Lower leg skin (tissue), 4 donors: Measurements from ENCODE around the gene FKBP11. TPM values are rescaled to one million over a fixed set of nuclear protein-coding genes. Genes with fewer than 3 reads are reported as not detected.

Experiments used
- DNase-seq, 2 donors: peaks; one replicate each; pipeline ENCODE4 v3.0.0-alpha.2; 2019; ENCODE audit warnings: low spot score in 2 of 2
- H3K4me3 ChIP-seq: fragments of 200-600 bp; sonication (generic); 2 replicates; pipeline ENCODE4 v1.5.1; 2017; ENCODE audit warnings: mild to moderate bottlenecking, low read depth; ENCODE audit not compliant: poor library complexity, severe bottlenecking
- CTCF ChIP-seq, 3 donors: fragments of 450-650 bp; IDR thresholded peaks; one replicate each; pipeline ENCODE4 v1.5.1; 2016; ENCODE audit warnings: antibody characterized with exemption in 3 of 3, mild to moderate bottlenecking in 3 of 3, moderate library complexity in 2 of 3
- POLR2A ChIP-seq, 2 donors: fragments of 450-650 bp; IDR thresholded peaks; one replicate each; pipeline ENCODE4 v1.6.1; 2016 to 2017; ENCODE audit warnings: antibody characterized with exemption in 2 of 2, mild to moderate bottlenecking in 1 of 2, moderate library complexity in 1 of 2
- WGBS, 2 donors: methylation state at CpG; one replicate each; pipeline ENCODE4 v1.1.5; 2018; 5-methylcytosine and 5-hydroxymethylcytosine counted together
- intact Hi-C: fragments of 100-400 bp; cut with DNase I; formaldehyde crosslinking; loops from one replicate; pipeline ENCODE4 v1.15.0; 2023; ENCODE audit warnings: low total_unique reads
- total RNA-seq, 4 donors: library from RNA; depleted of rRNA; stranded (reverse); fragments of >200 nt; gene quantifications; one replicate each; pipeline ENCODE4 v1.1.0, GENCODE V29; 2016

FKBP11 gene
- total RNA-seq, 4 donors from 2014 or later, result 4.3 to 8.7 (median 7.9) TPM

- no peak for DNase-seq
- H3K4me3 ChIP-seq, result no peak overlapping the region
- intact Hi-C loops, result no loop called here
- WGBS, 2 donors, result 22 to 39% methylated on average over 9 to 10 of the region's 10 CpGs
- no peak for TF ChIP-seq POLR2A (IDR thresholded peaks at IDR 0.05)
- no peak for TF ChIP-seq CTCF (IDR thresholded peaks at IDR 0.05)
Observed at GRCh38 chr12:48970702-48971334, 45.5 kb upstream of the FKBP11 start.

- intact Hi-C loops, result no loop called here
- no peak overlapping the region for H3K4me3 ChIP-seq
Observed at GRCh38 chr12:48969833-48970701, 44.8 kb upstream of the FKBP11 start.

GRCh38 chr12:48969160-48969771 is 44.0 kb upstream of the FKBP11 start:
- intact Hi-C loops, result no loop called here
- no peak overlapping the region for H3K4me3 ChIP-seq
- DNase-seq, result no peak
- 33 to 46% methylated on average over 8 of the region's 8 CpGs for WGBS, 2 donors
- TF ChIP-seq CTCF (IDR thresholded peaks at IDR 0.05) (no peak), POLR2A (IDR thresholded peaks at IDR 0.05) (no peak)

More at GRCh38 chr12:48969833-48970701, 44.8 kb upstream of the FKBP11 start:
- TF ChIP-seq POLR2A (IDR thresholded peaks at IDR 0.05) (no peak), CTCF (IDR thresholded peaks at IDR 0.05) (no peak)
- 10 to 12% methylated on average over 54 to 62 of the region's 77 CpGs for WGBS, 2 donors
- DNase-seq, result no peak

- TF ChIP-seq POLR2A (IDR thresholded peaks at IDR 0.05) (no peak), CTCF (IDR thresholded peaks at IDR 0.05) (no peak)
- H3K4me3 ChIP-seq, result no peak overlapping the region
- intact Hi-C loops, result no loop called here
- DNase-seq, result no peak
- WGBS, 2 donors, result 76 to 78% methylated on average over 3 of the region's 3 CpGs
Observed at GRCh38 chr12:48968467-48968866, 43.2 kb upstream of the FKBP11 start.

- H3K4me3 ChIP-seq, result no peak overlapping the region
- DNase-seq, result no peak
- intact Hi-C loops, result no loop called here
- 81 to 83% methylated on average over 7 of the region's 7 CpGs for WGBS, 2 donors
- TF ChIP-seq POLR2A (IDR thresholded peaks at IDR 0.05) (no peak), CTCF (IDR thresholded peaks at IDR 0.05) (no peak)
Observed at GRCh38 chr12:48967991-48968390, 42.7 kb upstream of the FKBP11 start.
